Measurements from ENCODE around the gene SLC8A3.

- TF ChIP-seq CTCF (conservative IDR thresholded peaks at IDR 0.05; ENCODE audit: low read length) (no peak), EZH2phosphoT487 (IDR thresholded peaks at IDR 0.05; ENCODE audit: borderline replicate concordance) (no peak)
Measured at GRCh38 chr14:70208380-70208779, 19.6 kb upstream of the SLC8A3 start.

Data from Loucy (cell line).